HG02798 (cell line): Measurements from ENCODE around the gene PLA2G4E.

Source experiments
- ATAC-seq: cut with Tn5 transposase; IDR thresholded peaks from one replicate; pipeline ENCODE4 v1.9.1; 2021; ENCODE audit warnings: mild to moderate bottlenecking; ENCODE audit not compliant: unreplicated experiment, poor library complexity

The PLA2G4E gene

DNA sequence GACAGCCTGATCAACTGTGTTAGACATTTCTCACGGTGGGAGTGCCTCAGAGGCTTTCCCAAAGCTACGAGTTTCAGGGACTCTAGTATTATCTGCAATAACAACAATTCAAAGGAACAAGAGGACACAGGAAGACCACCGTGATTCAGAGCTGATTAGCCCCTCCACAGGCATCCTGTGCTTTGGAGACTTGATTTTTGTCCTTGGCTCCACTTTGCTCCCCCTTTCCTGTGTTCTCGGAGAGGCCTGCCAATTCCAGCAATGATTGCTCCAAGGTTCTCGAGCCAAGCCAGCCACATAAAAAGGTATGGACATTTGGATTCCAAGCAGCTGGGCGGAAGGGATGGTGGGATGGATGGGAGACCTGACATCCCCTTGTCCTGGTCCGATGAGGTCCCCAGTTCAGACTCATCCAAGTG is 62.8 kb downstream of the PLA2G4E start:
- ATAC-seq, result no peak

DNA sequence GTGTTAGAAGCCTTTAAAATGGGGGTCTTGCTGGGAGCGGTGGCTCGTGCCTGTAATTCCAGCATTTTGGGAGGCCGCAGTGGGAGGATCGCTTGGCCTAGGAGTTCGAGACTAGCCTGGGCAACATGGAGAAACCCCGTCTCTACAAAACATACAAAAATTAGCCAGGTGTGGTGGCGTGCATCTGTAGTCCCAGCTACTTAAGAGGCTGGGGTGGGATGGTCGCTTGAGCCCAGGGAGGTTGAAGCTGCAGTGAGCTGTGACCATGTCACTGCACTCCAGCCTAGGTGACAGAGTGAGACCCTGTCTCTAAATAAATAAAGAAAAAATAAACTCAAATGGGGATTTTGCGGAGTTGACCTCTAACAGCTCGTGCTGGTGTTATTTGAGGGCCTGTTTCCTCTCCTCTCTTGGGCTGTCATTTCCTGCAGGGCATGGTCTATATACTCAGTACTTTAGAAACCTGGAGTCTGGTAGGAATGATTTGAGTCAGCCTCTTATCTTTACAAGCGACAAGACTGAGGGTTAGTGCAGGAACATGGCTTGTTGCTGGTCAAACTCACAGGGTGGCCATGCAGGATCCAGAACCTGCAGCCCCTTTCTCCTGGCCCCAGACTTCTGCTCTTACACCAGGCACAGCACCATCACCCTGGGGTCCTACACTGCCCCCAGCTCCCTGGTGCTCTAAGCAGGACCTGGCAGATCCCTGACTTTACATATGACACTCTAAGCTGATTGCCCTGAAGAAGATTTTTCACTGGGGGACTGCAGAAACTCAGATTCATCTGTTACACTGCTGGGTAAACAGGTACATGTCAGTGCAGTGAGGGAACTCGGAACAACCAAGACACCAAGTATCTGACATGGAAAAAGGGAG is 63.6 kb downstream of the PLA2G4E start:
- peak; percentile 55 for ATAC-seq

DNA sequence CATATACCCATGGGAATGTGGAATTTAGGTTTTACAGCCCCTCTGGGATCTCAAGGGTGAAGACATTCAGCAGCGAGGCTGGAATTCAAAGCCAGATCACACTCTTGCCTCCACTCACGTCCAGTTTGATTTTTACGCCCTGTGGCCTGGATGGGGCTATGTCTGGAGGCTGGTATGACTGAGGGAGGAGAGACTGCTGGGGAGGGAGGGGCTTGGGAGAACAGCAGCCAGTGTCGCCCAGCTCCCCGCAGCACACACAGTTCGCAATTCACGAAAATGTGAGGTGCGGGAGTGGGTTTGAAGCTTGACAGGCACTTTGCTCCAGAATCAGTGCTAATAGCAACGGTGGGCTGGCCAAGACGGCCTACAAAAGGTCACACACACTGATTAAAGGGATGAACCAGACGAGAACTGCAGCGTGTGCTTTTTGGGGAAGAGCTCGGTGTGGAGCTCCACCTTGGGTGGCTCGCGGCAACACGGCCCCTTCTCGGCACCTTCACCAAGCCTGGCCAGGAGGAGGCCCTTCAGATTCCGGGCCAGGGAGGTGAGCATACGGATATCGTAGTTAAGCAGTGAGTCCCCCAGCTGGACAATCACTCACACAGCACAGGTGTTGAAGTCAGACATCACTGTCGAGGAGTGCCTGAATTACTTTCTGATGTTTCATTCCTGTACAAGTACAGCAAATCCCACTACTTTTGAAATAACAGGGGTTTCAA is 64.9 kb downstream of the PLA2G4E start:
- ATAC-seq, result no peak

DNA sequence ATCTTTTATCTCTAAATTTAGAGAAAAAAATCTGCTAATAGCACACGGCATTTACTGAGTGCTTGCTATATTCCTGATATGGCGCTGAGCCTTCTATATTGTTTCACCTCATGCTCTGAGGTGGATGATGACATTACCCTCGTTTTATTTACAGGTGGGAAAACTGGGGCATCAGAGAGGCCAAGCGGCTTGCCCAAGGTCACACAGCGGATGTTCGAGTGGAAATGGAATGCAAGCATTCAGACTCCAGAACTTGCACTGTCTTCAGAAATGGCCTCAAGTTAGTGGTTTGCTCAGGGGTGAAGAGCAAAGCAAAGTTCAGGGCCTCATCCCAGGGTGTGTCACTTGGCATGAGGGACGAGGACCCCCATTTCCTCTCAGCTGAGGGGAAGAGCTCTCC is 65.7 kb downstream of the PLA2G4E start:
- ATAC-seq, result no peak

DNA sequence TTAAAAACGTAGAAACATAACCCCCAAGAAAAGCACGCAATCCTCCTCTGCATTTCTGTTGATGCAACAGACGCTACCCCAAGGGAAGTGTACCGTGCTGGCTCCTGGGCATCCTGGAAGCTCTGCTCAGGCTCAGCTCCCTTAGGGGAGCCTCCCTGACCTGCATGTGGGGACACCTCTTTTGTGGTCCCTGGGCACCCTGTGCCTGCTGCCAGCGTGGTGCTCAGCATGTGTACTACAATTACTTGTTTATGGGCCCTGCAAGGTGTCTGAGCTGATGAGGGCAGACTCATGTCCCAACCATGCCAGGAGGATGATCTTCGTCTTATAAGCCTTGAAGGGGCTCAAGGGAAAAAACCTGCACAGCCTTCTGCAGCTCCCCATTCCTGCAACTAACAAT is 66.8 kb downstream of the PLA2G4E start:
- no peak for ATAC-seq

DNA sequence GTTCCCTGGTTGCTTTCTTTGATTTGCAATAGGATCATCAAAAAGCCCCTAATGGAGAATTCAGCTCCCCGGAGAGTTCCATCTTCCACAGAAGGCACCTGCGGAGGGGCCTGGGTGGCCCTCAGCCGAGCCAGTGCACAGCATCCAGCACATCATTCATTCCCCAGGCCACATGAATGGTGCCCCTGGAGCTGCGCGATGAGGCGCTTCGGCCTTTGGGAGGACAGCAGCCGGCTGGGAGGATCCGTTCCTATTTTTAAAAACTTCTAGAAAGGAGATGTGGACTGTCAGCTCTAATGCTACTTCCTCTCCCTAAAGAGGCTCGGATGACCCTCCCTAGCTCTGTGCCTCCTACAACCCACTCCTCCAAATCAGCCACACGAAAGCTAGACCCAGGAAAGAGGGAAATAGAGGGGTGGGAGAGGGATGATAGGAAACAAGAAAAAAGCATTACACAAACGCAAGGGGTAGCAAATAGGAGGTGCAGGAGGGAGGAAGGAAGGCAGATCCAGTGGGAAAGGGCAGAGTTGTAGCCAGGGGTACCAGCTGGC is 68.8 kb downstream of the PLA2G4E start:
- ATAC-seq, result no peak

DNA sequence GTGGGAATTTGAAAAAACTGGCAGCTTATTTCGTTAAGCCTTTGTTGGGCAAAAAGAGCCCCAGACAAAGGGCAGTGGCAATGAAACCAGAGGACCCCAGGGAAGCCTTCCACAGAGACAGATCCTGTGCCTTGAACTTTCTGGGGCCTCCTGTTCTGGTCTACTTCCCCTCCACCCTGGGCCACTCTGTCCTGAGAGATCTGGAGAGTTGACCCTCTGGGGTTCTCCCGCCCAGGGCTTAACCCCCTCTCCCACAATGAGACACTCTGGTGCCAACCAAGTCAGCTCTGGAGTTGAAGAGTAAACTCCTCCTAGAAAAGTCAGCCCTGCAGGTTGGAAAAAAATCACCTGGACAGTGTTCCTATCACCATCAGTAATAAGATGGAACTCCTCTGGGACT is 69.3 kb downstream of the PLA2G4E start:
- no peak for ATAC-seq

DNA sequence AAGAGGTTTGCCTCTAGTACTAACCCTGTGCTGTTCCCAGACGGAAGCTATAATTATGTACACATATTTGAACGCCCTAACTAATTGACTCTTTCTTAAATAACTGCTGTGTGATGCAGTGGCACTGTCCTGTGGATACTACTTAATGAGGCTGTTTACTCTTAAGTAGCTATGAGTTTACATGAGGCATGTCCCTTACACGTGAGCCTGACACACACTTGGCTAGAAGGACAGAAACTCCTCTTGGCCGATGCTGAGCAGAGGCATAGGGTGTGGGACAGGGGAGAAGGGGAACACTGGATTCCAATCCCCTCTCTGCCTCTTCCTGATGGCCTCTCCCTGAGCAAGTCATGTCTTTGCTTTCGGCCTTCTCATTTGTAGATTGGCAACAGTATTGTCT is 70.4 kb downstream of the PLA2G4E start:
- no peak for ATAC-seq

DNA sequence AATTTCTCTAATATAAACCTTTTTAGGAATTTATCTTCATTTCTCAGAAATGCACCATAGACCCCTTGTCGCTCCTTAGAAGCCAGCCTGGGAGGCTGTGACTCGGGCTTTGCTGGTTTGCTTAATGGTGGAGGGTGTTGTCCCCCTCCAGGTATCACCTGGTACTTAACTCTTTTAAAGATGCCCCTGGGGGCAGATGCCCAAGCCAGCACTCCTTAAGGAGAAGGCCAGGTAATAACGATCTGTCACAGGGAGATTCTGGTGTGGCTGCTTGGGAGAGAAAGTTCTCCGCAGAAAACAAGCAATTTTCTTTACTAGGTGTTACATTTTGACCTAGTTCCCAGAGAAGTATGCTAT is 70.7 kb downstream of the PLA2G4E start:
- ATAC-seq, result no peak

DNA sequence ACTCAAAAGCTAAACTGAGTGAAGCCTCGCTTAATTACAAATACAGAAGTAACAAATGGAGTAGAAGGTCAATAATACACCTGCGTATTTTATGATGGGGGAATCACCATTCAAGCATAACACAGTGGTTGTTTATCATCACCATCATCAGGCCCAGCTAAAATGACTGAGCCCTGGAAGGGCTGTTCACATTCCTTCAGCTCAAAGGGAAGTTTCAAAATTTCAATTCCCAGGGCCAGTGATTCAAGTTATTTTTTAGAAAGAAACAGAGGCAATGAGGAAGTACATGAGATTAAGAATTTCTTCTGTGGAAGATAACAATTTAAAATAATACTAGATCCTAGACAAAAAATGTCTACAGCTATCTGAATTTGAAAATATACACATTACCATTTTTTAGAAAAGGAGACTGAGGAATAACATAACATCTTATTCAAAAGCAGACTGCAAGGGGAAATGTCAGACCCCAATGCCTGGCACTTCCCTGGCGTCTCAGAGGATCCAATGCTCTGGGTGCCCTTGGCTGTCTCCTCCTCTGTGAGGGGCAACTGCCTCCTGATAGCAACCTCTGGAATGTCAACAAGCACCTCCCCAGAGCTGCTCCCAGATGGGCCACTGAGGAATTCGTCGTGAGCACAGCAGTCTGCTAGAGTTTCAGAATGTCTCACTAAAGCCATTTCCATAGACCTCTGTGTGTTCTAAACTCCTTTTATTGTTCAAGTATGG is 71.3 kb downstream of the PLA2G4E start:
- ATAC-seq, result no peak

DNA sequence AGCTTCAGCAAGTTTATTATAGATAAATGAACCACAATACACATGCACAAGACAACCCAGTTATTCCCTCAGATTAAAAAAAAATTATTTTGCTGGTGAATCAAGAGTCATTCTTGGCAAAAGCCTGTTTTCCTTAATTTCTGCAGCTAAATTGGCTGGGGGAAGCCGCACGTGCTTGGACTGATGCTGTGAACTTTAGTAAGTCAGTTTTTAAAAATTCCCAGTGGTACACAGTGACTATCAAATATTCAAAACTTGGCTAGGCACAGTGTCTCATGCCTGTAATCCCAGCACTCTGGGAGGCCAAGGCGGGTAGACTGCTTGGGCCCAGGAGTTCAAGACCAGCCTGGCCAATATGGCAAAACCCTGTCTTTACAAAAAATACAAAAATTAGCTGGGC is 72.4 kb downstream of the PLA2G4E start:
- ATAC-seq, result no peak

DNA sequence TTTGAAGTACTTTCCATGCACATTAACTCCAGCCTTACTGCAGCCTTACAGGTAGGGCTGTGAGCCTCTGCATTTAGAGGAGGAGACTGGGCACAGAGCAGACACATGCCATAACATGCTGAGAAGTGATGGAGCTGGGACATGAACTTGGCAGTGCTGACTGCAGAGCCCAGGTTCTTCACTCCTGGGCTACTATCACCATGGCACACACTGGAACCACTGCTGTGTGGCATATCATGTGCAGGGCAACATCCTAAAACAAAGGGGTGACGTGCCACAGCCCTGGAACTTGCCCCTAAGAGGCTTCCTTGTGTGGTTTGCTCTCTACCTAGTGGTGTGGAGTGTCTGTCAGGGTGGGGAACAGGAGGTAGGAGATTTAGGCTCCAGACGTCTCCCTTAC is 73.9 kb downstream of the PLA2G4E start:
- ATAC-seq, result no peak

DNA sequence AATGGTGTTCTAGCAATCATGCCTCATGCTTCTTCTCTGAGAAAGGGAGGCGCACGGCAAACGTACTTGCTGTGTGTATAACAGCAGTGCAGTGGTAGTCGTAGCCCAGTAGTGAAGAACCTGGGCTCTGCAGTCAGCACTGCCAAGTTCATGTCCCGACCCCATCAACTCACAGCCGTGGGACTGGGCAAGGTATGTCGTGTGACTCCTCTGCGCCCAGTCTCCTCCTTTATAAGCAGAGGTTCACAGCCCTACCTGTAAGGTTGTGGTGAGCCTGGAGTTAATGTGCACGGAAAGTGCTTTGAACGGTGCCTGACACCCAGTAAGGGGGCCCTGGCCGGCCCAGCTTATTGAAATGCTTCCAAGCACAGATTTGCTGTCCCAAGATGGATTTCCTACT is 75.1 kb downstream of the PLA2G4E start:
- no peak for ATAC-seq

DNA sequence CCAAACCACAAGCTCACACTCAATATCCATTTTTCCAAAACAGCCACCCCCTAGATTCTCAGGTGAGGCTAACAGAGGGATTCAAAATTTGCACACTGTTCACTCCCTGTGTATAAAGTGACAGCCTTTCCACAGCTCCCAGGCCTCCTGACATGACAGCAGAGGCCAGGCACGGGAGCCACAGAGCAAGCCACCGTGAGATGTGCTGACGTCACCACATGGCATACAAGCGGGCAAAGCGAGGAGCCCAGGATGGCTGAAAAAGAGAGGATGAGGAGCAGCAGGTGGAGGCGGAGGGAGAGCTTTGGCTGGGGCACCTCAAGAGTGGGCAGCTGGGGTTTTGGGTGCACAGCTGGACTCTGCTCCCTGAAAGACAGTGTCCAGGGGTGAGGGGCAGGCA is 75.6 kb downstream of the PLA2G4E start:
- ATAC-seq, result no peak

DNA sequence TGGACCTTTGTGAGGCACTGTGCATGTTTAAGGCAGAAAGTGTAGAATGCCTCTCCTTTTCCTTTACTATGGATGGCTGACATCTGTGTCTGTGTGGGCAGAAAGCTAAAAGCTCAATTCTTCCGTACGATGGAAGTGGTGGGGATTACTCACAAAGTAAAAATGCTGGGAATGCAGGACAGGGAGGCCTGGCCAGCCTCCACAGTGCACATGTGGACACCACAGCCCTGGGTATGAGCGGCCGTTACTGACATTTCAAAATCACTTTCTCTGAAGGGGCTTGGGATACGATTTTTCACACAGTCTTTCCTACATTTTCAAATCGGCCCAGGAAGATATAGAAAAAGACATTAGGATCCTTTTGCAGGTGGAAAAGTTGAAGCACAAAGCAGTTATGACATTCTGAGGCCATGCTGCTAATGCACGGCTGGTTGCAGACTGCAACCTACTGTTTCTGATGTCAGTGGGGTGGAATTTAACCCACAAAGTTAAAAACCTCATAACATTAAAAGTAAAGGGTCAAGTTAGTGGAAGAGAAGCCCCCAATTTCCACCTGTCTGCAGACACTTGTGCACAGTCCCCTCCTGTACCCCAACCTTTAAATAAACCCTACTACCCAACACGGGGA is 76.4 kb downstream of the PLA2G4E start:
- ATAC-seq, result no peak

DNA sequence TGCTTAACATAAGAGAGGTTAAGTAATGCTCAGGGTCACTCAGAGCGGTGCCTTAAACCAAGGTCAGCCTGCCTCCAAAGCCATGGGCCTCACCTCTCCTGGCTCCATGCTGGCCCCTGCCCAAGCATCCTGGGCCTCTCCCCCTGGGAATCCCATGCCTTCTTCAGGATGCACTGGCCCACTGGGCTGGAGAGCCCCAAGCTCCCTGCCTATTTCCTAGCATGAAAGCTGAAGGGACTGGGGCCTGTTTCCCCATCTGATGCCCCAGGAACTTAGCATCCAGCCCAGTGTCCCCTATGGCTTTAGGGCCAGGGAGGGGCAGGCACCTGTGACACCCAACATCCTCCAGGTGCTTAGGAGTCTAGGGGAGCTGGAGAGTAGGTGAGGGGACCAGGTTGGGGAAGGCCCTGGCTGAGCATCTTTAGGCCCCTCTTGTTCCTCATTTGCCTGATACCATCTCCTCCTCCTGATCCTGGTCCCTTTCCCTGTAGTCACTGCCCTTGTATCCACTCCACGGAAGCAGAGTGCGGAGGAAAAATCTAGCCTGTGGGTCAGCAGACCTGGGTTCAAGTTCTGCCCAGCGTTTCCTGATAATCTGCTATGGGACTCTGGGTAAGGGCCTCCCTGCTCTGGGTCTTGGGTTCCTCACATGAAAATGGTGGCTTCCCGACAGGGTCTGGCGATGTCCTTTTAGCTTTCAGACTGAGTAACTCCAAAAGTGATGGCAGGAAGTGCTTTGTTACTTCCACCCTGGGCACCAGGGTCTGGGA is 77.1 kb downstream of the PLA2G4E start:
- no peak for ATAC-seq

DNA sequence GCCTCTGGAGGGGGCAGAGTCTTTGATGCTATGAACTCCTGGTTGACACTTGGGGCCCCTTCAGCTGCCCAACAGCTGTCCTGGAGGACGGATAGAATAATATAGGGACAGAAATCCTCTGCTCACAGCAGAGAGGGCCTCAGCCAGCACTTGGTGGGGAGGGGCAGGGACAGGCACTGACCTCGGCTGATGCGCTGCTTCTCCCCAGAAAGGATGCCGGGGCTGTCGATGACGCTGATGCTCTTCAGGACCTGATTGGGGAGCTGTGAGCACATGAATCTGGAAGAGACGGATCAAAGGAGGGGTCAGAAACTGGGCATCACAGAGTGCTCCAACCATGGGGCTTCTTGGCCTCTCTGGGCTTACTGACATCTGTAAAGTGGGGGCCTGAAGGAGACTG is 78.0 kb downstream of the PLA2G4E start:
- ATAC-seq, result no peak

DNA sequence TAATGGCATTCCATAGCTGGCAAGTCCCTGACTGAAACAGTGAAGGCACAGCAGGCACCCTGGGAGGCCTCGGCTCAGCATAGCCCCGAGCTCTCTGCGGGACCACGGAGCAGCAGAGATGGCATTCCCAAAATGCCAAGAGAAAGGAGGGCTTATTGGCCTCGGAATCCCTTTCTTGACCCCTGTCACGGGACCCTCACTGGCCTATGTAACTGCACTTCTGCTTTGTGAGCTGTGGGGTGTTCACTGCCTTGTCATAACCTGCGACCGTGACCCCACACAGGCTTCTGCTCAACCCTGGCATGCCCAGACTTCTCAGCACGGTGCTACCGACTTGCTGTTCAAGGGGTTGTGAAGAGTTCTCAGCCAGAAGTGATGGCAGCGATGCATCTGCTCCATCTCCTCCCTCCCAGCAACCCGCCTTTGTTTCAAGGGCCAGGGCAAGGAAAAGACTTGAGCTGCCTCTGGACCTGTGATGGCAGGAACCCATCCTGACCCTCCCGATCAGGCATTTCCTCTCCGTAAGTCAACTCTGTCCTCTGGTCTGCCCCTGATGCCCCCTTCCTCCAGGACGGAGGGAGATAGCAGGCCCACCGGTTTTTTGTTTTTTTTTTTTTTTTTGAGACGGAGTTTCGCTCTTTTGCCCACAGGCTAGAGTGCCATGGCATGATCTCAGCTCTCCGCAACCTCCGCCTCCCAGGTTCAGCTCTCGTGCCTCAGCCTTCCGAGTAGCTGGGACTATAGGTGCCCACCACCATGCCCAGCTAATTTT is 79.0 kb downstream of the PLA2G4E start:
- ATAC-seq, result no peak

DNA sequence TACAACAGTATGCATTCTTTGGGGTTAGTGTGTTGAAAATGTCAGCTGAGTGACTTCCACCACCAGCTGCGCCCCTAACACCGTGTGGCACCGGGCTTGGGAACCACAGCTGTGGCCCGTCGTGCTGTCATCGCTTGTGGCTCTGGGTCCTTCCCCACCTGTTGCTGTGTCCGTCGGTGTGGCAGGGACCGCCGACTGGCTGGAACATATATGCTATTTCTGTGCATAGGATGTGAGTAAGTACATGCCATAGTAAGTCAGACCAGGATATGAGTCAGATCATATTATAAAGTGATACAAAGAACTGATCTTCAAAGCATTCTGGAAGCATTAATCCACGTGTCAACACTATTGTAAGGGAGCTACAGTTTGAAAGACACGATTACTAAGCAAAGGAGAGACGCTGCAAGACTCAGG is 80.4 kb downstream of the PLA2G4E start:
- no peak for ATAC-seq
